PC-3 (cell line): ENCODE measurements around the gene JAZF1.

ENCODE experiments used
- EZH2 ChIP-seq: fragments of 300-600 bp; sonication (generic); IDR thresholded peaks from one replicate; pipeline ENCODE4 v1.6.1; 2017; ENCODE audit warnings: antibody characterized with exemption, mild to moderate bottlenecking, low read length; ENCODE audit not compliant: unreplicated experiment
- EZH2phosphoT487 ChIP-seq: fragments of 300-600 bp; sonication (generic); IDR thresholded peaks from 2 replicates; pipeline ENCODE4 v1.6.1; 2018; ENCODE audit warnings: mild to moderate bottlenecking, antibody characterized with exemption, low read length, borderline replicate concordance
- TF ChIP-seq, protein P1 (sequence below): fragments of 300-600 bp; sonication (generic); conservative IDR thresholded peaks from 2 replicates; pipeline ENCODE4 v1.5.1; 2017; ENCODE audit warnings: antibody characterized with exemption, low read depth, mild to moderate bottlenecking, low read length

- TF ChIP-seq EZH2 (no peak), EZH2phosphoT487 (no peak)
- TF ChIP-seq, protein P1, sequence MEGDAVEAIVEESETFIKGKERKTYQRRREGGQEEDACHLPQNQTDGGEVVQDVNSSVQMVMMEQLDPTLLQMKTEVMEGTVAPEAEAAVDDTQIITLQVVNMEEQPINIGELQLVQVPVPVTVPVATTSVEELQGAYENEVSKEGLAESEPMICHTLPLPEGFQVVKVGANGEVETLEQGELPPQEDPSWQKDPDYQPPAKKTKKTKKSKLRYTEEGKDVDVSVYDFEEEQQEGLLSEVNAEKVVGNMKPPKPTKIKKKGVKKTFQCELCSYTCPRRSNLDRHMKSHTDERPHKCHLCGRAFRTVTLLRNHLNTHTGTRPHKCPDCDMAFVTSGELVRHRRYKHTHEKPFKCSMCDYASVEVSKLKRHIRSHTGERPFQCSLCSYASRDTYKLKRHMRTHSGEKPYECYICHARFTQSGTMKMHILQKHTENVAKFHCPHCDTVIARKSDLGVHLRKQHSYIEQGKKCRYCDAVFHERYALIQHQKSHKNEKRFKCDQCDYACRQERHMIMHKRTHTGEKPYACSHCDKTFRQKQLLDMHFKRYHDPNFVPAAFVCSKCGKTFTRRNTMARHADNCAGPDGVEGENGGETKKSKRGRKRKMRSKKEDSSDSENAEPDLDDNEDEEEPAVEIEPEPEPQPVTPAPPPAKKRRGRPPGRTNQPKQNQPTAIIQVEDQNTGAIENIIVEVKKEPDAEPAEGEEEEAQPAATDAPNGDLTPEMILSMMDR: no peak
Observed at GRCh38 chr7:27834179-27834921, 346.2 kb downstream of the JAZF1 start.
